Endothelial cell of umbilical vein (primary cell): Measurements from ENCODE around the gene RSPH6A.

Source experiments
- CTCF ChIP-seq, 2 donors: IDR thresholded peaks; 1 replicate in 1 of 2; 2 replicates in 1 of 2; pipeline ENCODE4 v1.5.1; 2011; ENCODE audit warnings: low read length in 2 of 2, mild to moderate bottlenecking in 2 of 2, moderate library complexity in 2 of 2, control low read depth in 1 of 2, inconsistent platforms in 1 of 2, low read depth in 1 of 2; ENCODE audit not compliant: insufficient read depth in 1 of 2; ENCODE audit errors: extremely low read depth in 1 of 2
- EZH2 ChIP-seq: IDR thresholded peaks from 2 replicates; pipeline ENCODE4 v1.6.1; 2012; ENCODE audit warnings: borderline replicate concordance, low read depth, mild to moderate bottlenecking, moderate library complexity, low read length, inconsistent platforms; ENCODE audit not compliant: severe bottlenecking
- POLR2AphosphoS5 ChIP-seq: IDR thresholded peaks from 2 replicates; pipeline ENCODE4 v1.6.1; 2012; ENCODE audit warnings: low read depth, mild to moderate bottlenecking, control low read depth, low read length, moderate library complexity; ENCODE audit not compliant: insufficient read depth

GRCh38 chr19:45765702-45766295 lies 49.3 kb downstream of the RSPH6A start:
- TF ChIP-seq CTCF (IDR thresholded peaks at IDR 0.05; ENCODE audit: extremely low read depth in 1 of 2, insufficient read depth in 1 of 2, low read depth in 1 of 2, low read length in 2 of 2) (no peak), POLR2AphosphoS5 (no peak), EZH2 (no peak)
